Activated CD8-positive, alpha-beta memory T cell treated with anti-CD3 and anti-CD28 coated beads for 36 hours (primary cell): ENCODE results near the gene PTPRN2. TPM values are rescaled to one million over a fixed set of nuclear protein-coding genes. Genes with fewer than 3 reads are reported as not detected.
"Not testable (repeated sequence)": the region's sequence is repeated elsewhere in the genome, so short reads cannot be mapped to it uniquely, and the experiment has no call there.

Source experiments
- CTCF ChIA-PET: fragments of 350-600 bp; sonication (Branson Sonifier 250); formaldehyde crosslinking; loops from one replicate; lab custom pipeline; 2021; ENCODE audit warnings: antibody characterized with exemption; lab: Charles Lee
- POLR2A ChIA-PET: fragments of 350-600 bp; sonication (Branson Sonifier 250); formaldehyde crosslinking; loops from one replicate; lab custom pipeline; 2021; ENCODE audit warnings: antibody characterized with exemption; lab: Charles Lee
- total RNA-seq, 2 experiments: library from RNA; stranded (reverse); gene quantifications; one replicate each; pipeline ENCODE4 v1.2.3, GENCODE V29; 2021

The PTPRN2 gene
- total RNA-seq, 2 experiments from 2014 or later = 0.36 to 0.44 TPM

DNA sequence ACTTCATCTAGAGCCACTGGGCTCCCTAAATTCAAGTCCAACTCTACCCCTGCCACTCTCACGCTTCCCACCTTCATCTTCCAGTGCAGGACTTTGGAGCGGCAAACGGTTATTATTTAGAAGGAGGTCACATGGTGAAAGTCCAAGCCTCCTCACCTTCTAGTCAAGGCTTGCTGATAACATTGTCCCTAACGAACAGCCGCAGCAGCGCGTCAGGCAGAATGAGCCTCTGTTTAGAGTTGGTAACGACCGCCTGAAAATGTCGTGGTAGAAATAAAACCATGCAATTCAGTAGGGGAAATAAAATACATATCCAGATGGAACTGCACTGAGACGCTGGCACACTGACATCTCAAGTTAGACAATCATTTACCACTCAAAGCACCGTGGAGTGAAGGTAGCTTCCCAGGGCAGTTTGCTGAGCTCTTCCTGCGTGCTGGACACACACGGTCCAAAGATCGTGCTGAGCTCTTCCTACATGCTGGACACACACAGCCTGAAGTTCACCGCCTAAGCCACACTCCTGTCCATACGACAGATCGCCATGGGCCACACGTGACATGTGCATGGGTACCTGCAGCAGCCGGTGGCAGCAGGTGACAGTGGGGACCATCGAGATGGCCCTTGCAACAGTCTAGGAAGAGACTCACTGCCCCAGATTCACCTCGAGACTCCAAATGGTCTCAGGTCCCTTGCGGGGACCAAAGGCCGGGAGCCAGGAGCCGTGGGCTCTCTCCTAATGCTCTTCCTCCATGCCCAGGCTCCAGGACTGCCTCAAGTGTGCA lies 323.5 kb downstream of the PTPRN2 start:
- POLR2A ChIA-PET = no interaction called here
- CTCF ChIA-PET = no interaction called here

GRCh38 chr7:158263110-158263963 lies 324.3 kb downstream of the PTPRN2 start:
- ChIA-PET POLR2A (no interaction called here), CTCF (no interaction called here)

GRCh38 chr7:158262284-158263109 lies 325.1 kb downstream of the PTPRN2 start:
- POLR2A ChIA-PET = no interaction called here
- CTCF ChIA-PET = no interaction called here

DNA sequence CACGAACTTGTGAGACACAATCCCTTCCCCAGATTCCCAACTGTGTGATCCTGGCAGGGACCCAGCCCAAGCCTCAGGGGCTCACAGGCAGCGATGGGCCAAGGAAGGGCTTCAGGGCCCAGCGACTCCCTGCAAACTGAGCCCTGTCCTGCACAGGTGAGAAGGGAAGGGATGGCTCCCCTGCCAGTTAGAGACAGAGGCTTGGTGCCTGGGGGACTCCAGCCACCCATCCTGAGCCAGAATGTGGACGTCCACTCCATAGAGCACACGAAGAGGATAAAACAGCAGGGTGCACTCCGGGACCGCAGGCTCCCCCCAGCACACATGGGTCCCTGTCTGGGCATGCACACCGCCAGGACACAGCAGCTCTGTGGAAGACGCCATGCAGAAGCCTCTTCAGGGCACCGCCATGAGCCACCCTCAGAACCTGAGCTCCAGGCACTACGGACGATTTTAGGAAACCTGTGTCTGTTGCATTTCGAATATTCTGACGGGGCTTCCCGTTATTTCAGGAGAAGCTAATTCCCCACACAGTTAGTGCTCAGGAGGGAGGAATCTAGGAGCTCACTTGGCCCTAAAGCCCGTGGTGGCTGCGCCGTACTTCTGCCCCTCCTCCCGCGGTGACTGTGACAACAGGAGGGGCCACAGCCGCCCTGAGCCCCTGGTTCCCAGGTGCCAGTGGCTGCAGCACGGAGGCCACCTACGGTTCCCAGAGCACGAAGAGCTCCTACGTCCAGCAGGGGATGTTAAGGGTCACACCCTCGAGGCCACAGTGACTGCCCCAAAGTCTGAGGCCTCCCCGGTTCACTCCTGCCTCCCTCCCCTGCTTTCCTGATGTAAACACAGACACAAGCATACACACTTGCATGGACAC lies 326.0 kb downstream of the PTPRN2 start:
- ChIA-PET POLR2A (no interaction called here), CTCF (no interaction called here)

- CTCF ChIA-PET = no interaction called here
- POLR2A ChIA-PET = no interaction called here
Observed at GRCh38 chr7:158260567-158261361, 326.9 kb downstream of the PTPRN2 start.

DNA sequence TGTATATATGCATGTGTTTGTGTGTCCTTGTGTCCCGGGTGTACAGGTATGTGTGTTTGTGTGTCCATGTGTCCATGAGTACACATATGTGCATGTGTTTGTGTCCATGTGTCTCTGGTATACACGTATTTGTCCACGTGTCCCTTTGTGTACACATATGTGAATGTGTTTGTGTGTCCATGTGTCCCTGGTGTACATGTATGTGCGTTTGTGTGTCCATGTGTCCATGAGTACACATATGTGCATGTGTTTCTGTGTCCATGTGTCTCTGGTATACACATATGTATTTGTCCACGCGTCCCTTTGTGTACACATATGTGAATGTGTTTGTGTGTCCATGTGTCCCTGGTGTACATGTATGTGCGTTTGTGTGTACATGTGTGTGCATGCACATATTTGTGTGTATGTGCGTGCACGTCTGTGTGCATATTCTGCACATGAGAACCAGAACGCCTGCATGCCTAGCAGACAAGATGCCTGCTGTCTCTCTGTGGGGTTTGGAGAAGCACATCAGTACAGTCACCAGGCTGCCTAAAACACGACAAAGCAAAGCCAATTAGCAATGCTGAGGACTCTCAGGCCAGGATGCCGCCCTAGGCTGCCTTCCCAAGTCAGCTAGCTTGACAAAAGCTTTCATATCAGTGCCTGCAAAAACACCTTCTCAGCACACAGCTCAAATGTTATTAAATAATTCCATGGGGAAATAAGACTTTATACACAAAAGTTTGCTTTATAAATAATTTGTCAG lies 327.8 kb downstream of the PTPRN2 start:
- CTCF ChIA-PET = no interaction called here
- POLR2A ChIA-PET = no interaction called here

DNA sequence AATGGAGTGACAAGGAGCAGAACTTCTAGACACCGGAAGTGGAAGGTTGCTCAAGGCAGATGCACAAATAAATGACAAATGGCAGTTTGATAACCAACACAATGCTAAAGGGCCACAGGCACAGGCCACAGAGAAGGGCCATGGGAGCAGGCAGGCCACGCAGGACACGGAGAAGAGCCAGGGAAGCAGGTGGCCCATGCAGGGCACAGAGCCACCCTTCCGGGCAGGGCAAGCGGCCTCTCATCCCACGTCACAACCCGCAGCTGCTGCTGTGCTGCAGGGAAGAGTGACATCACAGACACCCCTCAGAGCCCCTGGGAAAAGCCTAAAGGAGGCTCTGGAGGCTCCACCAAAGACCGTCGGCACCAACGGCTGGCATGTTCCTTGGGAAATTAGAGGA lies 328.5 kb downstream of the PTPRN2 start:
- POLR2A ChIA-PET = no interaction called here
- CTCF ChIA-PET = no interaction called here

DNA sequence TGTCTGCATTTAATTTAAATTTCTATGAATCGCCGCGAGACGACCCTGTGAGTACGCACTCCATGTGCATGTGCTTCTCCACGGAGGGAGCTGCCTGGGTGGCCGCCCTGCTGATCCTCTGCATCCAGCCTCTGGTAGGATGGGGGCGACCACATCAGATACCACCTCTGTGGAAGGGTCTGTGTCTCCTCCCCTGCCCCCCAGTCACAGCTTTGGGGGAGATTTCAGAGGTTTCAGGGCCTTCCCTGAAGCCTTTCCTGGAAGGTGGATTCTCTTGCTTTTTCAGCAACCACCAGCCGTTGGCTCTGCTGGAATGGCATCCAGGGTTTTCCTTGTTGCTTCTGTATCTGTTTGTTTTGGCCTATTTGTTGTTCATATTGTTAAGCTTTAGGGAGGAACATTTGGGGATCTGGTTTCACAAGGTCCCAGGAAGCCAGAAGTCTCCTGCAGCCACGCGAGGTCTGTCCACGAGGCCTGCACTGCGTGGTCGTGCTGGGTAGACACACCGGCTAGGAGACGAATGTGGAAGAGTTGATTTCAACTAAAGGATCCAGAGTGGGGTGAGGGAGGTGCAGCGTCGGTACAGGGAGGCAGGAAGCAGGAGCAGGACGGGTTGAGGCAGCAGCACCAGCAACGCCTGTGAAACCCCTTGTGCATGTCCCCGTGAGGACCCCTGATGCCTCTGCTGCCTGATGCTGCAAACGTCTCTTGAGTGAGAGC lies 329.1 kb downstream of the PTPRN2 start:
- CTCF ChIA-PET = no interaction called here
- POLR2A ChIA-PET = no interaction called here

- ChIA-PET CTCF (no interaction called here), POLR2A (no interaction called here)
Observed at GRCh38 chr7:158257516-158258410, 329.9 kb downstream of the PTPRN2 start.

DNA sequence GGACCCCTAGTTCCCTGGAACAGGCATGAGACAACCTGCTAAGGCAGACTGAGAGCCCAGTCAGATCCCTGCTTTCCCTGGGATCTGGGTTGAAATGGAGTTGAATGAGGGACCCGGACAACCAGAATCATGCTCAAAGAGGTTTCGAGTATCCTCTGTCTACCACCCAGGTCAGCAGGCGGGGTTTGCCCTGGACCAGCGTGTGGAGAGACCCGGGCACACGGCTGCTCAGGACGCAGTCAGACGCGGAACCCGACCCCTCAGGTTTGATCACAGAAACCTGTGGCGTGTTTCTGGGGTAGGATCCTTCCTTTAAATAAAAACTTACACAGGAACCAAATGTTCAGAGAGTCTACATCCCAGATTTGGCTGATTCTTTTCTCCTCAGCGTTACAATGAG lies 330.6 kb downstream of the PTPRN2 start:
- ChIA-PET CTCF (no interaction called here), POLR2A (no interaction called here)

- CTCF ChIA-PET = interaction anchor here (0.8 kb wide), 1 partner anchor 9 kb away, joined by 3 read pairs; no protein-coding TSS in a partner anchor
Observed at GRCh38 chr7:158256091-158256816, 331.4 kb downstream of the PTPRN2 start.

GRCh38 chr7:158255558-158255957 lies 332.1 kb downstream of the PTPRN2 start:
- CTCF ChIA-PET = interaction anchor here (0.8 kb wide), 1 partner anchor 9 kb away, joined by 3 read pairs; no protein-coding TSS in a partner anchor
- POLR2A ChIA-PET = no interaction called here

More at GRCh38 chr7:158256091-158256816, 331.4 kb downstream of the PTPRN2 start:
- POLR2A ChIA-PET = no interaction called here

- ChIA-PET CTCF (interaction anchor here (0.8 kb wide), 1 partner anchor 8 kb away, joined by 3 read pairs; no protein-coding TSS in a partner anchor), POLR2A (no interaction called here)
Observed at GRCh38 chr7:158255156-158255555, 332.5 kb downstream of the PTPRN2 start.

- CTCF ChIA-PET, POLR2A ChIA-PET: not testable (repeated sequence)
Observed at GRCh38 chr7:158253670-158254045, 334.0 kb downstream of the PTPRN2 start.
